Epithelial cell of proximal tubule (primary cell): ENCODE measurements around the gene FOXR1. TPM values are rescaled to one million over a fixed set of nuclear protein-coding genes. Genes with fewer than 3 reads are reported as not detected.
"Not testable (repeated sequence)": the region's sequence is repeated elsewhere in the genome, so short reads cannot be mapped to it uniquely, and the experiment has no call there.

Source experiments
- DNase-seq: peaks from one replicate; pipeline ENCODE4 v3.0.0-alpha.2; 2011; ENCODE audit warnings: low read depth
- H3K4me3 ChIP-seq: 2 replicates; pipeline ENCODE4 v1.5.1; 2011; ENCODE audit warnings: low read depth, mild to moderate bottlenecking, low read length
- total RNA-seq: library from RNA; depleted of rRNA; stranded (reverse); fragments of >200 nt; gene quantifications from 2 replicates; pipeline ENCODE4 v1.2.3, GENCODE V29; 2015
- TF ChIP-seq, protein P1 (sequence below): conservative IDR thresholded peaks from 2 replicates; pipeline ENCODE4 v1.5.1; 2012; ENCODE audit warnings: low read depth, mild to moderate bottlenecking, low read length

FOXR1 gene
- total RNA-seq, 1 donor from 2014 or later, result not detected

DNA sequence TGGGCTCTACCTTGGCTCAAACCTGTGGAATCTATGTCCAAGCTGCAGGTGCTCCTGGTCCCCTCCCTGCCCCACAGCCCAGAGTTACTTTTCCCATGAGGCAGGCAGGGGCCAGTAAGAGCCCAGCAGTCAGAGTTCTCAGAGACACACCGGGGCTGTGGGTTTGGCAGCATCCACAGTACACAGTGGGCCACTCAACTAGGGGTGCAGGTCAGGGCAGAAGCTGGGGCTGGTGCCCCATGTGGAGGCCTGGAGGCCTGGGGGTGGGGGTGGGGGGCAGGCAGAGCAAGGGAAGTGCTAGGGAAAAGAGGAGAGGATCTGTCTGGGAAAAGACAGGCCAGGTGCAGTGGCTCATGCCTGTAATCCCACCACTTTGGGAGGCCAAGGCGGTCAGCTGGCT lies 13.0 kb upstream of the FOXR1 start:
- TF ChIP-seq, protein P1, sequence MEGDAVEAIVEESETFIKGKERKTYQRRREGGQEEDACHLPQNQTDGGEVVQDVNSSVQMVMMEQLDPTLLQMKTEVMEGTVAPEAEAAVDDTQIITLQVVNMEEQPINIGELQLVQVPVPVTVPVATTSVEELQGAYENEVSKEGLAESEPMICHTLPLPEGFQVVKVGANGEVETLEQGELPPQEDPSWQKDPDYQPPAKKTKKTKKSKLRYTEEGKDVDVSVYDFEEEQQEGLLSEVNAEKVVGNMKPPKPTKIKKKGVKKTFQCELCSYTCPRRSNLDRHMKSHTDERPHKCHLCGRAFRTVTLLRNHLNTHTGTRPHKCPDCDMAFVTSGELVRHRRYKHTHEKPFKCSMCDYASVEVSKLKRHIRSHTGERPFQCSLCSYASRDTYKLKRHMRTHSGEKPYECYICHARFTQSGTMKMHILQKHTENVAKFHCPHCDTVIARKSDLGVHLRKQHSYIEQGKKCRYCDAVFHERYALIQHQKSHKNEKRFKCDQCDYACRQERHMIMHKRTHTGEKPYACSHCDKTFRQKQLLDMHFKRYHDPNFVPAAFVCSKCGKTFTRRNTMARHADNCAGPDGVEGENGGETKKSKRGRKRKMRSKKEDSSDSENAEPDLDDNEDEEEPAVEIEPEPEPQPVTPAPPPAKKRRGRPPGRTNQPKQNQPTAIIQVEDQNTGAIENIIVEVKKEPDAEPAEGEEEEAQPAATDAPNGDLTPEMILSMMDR, result no peak
- H3K4me3 ChIP-seq, result no peak overlapping the region
- DNase-seq, result no peak

DNA sequence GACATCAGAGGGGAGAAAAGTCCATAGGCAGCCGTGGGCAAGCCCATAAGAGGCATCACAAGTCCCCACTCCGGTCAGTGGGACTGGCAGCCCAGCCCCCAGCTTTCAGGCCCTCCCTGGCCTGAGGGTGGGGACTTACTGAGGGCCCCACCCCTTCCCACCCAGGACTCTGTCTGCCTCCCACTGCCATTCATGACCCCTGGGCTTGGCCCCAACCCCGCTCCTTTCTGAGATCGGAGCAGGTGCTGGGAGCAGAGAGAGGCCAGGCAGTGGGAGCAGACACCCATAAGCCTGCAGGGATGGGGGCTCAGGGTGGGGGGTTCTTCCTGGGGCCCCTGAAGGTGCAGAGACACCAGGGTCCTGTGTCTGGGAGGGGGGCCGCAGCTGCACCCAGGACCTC lies 10.4 kb upstream of the FOXR1 start:
- no peak overlapping the region for H3K4me3 ChIP-seq
- TF ChIP-seq, protein P1, result no peak
- no peak for DNase-seq

DNA sequence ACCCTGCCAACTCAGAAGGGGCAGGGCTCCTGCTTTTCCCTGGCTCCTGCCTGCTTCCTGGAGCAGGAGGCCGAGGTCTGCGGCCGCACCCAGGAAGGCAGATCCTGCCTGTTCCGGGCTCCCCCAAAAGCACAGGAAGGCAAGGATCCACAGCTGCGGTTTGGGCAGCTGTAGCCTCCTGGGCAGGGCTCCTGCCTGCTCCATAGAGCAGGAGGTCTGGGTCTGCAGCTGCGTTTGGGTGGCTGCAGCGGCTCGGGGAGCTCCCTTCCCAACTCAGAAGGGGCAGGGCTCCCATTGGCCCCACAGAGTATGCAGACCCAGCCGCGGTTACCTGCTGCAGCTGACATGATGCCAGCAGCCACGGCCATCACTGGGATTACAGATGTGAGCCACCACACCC lies 10.0 kb upstream of the FOXR1 start:
- no peak overlapping the region for H3K4me3 ChIP-seq
- no peak for DNase-seq
- TF ChIP-seq, protein P1, result no peak

DNA sequence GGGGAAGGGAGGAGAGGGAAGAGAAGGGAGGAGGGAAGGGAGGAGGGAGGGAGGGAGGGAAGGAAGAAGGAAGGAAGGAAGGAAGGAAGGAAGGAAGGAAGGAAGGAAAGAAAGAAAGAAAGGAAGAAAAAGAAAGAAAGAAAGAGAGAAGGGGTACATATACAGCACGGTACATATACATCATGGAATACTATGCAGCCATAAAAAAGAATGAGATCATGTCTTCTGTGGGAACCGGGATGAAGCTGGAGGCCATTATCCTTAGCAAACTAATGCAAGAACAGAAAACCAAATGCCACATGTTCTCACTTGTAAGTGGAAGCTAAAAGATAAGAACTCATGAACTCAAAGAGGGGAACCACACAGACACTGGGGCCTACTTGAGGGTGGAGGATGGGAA lies 2.1 kb upstream of the FOXR1 start:
- H3K4me3 ChIP-seq, DNase-seq: not testable (repeated sequence)

DNA sequence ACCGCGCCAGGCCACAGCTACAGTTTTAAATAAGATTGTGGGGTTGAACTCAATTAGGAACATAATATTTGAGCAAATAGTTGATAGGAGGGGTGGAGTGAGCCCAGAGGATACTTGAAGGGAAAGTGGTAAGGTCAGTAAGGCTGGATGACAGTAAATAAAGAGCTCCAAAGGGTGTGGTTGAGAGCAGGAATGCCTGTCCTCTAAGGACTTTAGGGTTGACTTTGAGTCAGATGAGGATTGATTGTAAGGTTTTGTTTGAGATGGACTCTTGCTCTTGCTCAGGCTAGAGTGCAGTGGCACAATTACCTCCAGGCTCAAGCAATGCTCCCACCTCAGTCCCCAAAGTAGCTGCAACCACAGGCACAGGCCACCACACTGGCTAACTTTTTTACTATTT lies 2.4 kb downstream of the FOXR1 start:
- DNase-seq, result no peak
- TF ChIP-seq, protein P1, result no peak
- no peak overlapping the region for H3K4me3 ChIP-seq

DNA sequence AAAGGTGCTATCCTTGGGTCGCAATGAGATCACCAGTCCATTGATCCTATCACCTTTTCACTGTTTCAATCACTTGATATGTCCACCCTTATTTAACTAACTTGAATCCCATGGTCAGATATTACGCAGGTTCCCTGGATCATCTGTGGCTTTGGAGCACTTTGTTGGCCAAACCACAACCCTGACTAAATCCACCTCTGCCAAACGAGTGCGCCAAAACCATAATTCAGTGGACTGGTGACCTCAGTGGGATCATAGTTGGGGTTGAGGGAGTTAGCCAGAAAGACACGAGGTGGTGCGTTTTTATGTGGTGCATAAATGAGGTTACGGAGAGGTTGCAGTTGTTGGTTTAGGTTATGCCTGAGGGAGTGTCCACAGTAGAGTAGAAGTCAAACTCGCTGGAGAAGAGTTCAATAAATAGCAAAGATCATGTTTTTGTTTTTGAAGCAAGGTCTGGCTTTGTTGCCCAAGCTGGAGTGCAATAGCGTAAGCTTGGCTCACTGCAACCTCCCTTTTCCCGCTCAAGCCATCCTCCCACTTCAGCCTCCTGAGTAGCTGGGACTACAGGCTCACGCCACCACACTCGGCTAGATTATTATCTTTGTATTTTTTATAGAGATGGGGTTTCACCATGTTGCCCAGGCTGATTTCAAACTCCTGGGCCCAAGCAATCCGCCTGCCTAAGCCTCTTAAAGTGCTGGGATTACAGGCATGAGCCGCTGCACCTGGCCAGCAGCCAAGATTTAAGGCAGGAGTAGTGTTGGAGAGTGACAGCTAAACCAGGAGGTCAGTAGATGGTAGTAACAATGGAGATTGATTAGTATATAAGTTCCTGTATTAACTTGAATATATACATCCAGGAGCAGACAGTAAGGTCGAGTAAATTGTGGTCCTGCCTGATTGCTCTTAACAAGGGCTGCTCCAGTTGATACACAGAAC lies 4.5 kb downstream of the FOXR1 start:
- TF ChIP-seq, protein P1, result no peak
- no peak overlapping the region for H3K4me3 ChIP-seq
- no peak for DNase-seq

DNA sequence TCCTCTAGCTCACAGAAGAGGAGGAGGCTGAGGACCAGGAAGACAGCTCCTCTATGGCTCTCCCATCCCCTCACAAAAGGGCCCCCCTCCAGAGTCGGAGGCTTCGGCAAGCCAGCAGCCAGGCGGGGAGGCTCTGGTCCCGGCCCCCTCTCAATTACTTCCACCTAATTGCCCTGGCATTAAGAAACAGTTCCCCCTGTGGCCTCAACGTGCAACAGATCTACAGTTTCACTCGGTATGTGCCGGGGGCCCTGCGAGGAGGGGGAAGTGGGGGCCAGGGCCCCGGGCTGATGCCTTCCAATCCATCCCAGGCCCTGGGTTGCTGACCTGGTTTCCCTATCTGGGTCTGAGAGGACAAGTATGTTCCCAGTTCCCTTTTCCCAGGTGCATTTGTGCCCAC lies 7.9 kb downstream of the FOXR1 start:
- H3K4me3 ChIP-seq, result no peak overlapping the region
- TF ChIP-seq, protein P1, result no peak
- no peak for DNase-seq
